ENCODE results near the gene PPIH. TPM values are rescaled to one million over a fixed set of nuclear protein-coding genes. Genes with fewer than 3 reads are reported as not detected.
"Not testable (repeated sequence)": the region's sequence is repeated elsewhere in the genome, so short reads cannot be mapped to it uniquely, and the experiment has no call there.

Gene PPIH
- total RNA-seq, 1 donor from 2014 or later: 94.6 TPM

DNA sequence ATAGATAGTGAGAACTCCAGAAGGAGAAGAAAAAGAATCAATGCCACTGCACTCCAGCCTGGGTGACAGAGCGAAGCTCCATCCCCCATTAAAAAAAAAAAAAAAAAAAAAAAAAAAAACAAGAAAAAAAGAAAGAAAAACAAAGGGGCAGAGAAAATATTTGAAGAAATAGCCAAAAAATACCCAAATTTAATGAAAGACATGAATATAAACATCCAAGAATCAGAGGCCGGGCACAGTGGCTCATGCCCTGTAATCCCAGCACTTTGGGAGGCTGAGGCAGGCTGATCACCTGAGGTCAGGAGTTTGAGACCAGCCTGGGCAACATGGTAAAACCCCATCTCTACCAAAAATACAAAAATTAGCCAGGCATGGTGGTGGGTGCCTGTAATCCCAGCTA, 64.2 kb downstream of the PPIH start:
- DNase-seq (ENCODE audit: low spot score); H3K4me1 Mint-ChIP-seq (ENCODE audit: low read depth); H3K36me3 Mint-ChIP-seq (ENCODE audit: low read depth); H3K27me3 Mint-ChIP-seq (ENCODE audit: insufficient read depth); H3K27ac Mint-ChIP-seq; H3K9me3 Mint-ChIP-seq; intact Hi-C loops (cut with micrococcal nuclease); H3K4me3 Mint-ChIP-seq: not testable (repeated sequence)

DNA sequence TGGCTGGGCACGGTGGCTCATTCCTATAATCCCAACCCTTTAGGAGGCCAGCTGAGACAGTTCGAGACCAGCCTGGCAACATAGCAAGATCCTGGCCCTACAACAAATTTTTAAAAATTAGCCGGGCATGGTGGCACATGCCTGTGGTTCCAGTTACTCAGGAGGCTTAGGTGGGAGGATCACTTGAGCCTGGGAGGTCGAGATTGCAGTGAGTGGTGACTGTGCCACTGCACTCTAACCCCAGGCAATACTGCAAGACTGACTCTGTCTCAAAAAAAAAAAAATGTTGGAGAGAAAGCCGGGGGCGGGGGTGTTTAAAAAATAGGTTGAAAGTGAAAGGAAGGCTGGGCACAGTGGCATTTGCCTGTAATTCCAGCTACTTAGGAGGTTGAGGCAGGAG, 65.3 kb downstream of the PPIH start:
- H3K36me3 Mint-ChIP-seq (ENCODE audit: low read depth): peaks cover 4% of the 10 kb centered on the region
- peaks cover 6% of the 10 kb centered on the region for H3K4me1 Mint-ChIP-seq (ENCODE audit: low read depth)
- H3K27ac Mint-ChIP-seq: no peak overlapping the region
- H3K9me3 Mint-ChIP-seq: no peaks in the 10 kb centered on the region
- no peaks in the 10 kb centered on the region for H3K27me3 Mint-ChIP-seq (ENCODE audit: insufficient read depth)
- intact Hi-C loops (cut with micrococcal nuclease): no loop called here
- no peak overlapping the region for H3K4me3 Mint-ChIP-seq
- no peak for DNase-seq (ENCODE audit: low spot score)

GRCh38 chr1:42725820-42726219, 67.6 kb downstream of the PPIH start:
- H3K27ac Mint-ChIP-seq; intact Hi-C loops (cut with micrococcal nuclease); DNase-seq (ENCODE audit: low spot score); H3K9me3 Mint-ChIP-seq; H3K4me3 Mint-ChIP-seq; H3K4me1 Mint-ChIP-seq (ENCODE audit: low read depth); H3K27me3 Mint-ChIP-seq (ENCODE audit: insufficient read depth); H3K36me3 Mint-ChIP-seq (ENCODE audit: low read depth): not testable (repeated sequence)

Other genes with a start within 250 kb of the PPIH start
- gene ZMYND12, start 202.4 kb upstream of the PPIH start, total RNA-seq: not detected in 2 replicates
- 40.1 and 48.0 TPM in 2 replicates for gene PPCS, start 201.9 kb upstream of the PPIH start, total RNA-seq
- gene CCDC30, start 195.1 kb upstream of the PPIH start, total RNA-seq: 1.0 and 1.9 TPM in 2 replicates
- 774 and 780 TPM in 2 replicates for gene YBX1, start 24.0 kb downstream of the PPIH start, total RNA-seq
- not detected in 2 replicates for gene CLDN19, start 81.8 kb downstream of the PPIH start, total RNA-seq
- gene P3H1, start 108.6 kb downstream of the PPIH start, total RNA-seq: 44.9 and 51.4 TPM in 2 replicates
- gene C1orf50, start 108.8 kb downstream of the PPIH start, total RNA-seq: 6.4 and 7.6 TPM in 2 replicates
- gene TMEM269, start 126.6 kb downstream of the PPIH start, total RNA-seq: 0.12 and 0.29 TPM in 2 replicates
- 3.4 and 3.7 TPM in 2 replicates for gene ERMAP, start 158.7 kb downstream of the PPIH start, total RNA-seq
- gene SVBP, start 159.0 kb downstream of the PPIH start, total RNA-seq: 6.4 and 8.2 TPM in 2 replicates
- 10.0 and 12.9 TPM in 2 replicates for gene ZNF691, start 188.2 kb downstream of the PPIH start, total RNA-seq